Right lobe of liver (tissue), 6 donors: ENCODE measurements around the gene ANKRD24. TPM values are rescaled to one million over a fixed set of nuclear protein-coding genes. Genes with fewer than 3 reads are reported as not detected.

ENCODE experiments used
- ATAC-seq, 4 donors: fragments of 200-7000 bp; cut with Tn5 transposase; one replicate each; pipeline ENCODE4 v1.9.1; 2020; ENCODE audit warnings: mild to moderate bottlenecking in 4 of 4, moderate library complexity in 4 of 4
- DNase-seq, 3 donors: peaks; one replicate each; pipeline ENCODE4 v3.0.0-alpha.2; 2020
- H3K27ac ChIP-seq, 3 donors: fragments of 200-600 bp; one replicate each; pipeline ENCODE4 v1.8.0; 2022
- H3K27me3 ChIP-seq, 2 donors: fragments of 200-600 bp; one replicate each; pipeline ENCODE4 v1.8.0; 2022
- H3K36me3 ChIP-seq, 4 donors: fragments of 200-600 bp; sonication (generic) in 1 of 4; one replicate each; pipeline versions ENCODE4 v1.5.1 to v1.8.0; 2017 to 2022; ENCODE audit warnings: control low read depth in 1 of 4
- H3K4me1 ChIP-seq, 4 donors: fragments of 200-600 bp; sonication (generic) in 1 of 4; one replicate each; pipeline versions ENCODE4 v1.5.1 to v1.8.0; 2017 to 2022; ENCODE audit warnings: control low read depth in 1 of 4
- H3K4me3 ChIP-seq, 3 donors: fragments of 200-600 bp; one replicate each; pipeline ENCODE4 v1.8.0; 2022
- H3K9me3 ChIP-seq, 4 donors: fragments of 200-600 bp; sonication (generic) in 1 of 4; one replicate each; pipeline versions ENCODE4 v1.5.1 to v1.8.0; 2017 to 2022; ENCODE audit warnings: control low read depth in 1 of 4
- CTCF ChIP-seq, 4 donors: fragments of 200-600 bp in 3 of 4; fragments of 450-650 bp in 1 of 4; IDR thresholded peaks; one replicate each; pipeline versions ENCODE4 v1.5.1 to v1.8.0; 2016 to 2022; ENCODE audit warnings: antibody characterized with exemption in 4 of 4, mild to moderate bottlenecking in 2 of 4
- POLR2A ChIP-seq: fragments of 450-650 bp; IDR thresholded peaks from one replicate; pipeline ENCODE4 v1.6.1; 2017; ENCODE audit warnings: antibody characterized with exemption, mild to moderate bottlenecking
- WGBS: methylation state at CpG from one replicate; pipeline ENCODE4 v1.1.6; 2018; ENCODE audit warnings: low coverage, low lambda C conversion rate; ENCODE audit not compliant: insufficient coverage; ENCODE audit errors: missing lambda C conversion rate; 5-methylcytosine and 5-hydroxymethylcytosine counted together
- intact Hi-C, 2 donors: fragments of 100-400 bp; cut with DNase I; formaldehyde crosslinking; loops; one replicate each; pipeline versions ENCODE4 v1.11.2 to v1.14.1; 2022
- total RNA-seq, 6 experiments: library from RNA; depleted of rRNA in 2 of 6; stranded (reverse); fragments of >200 nt in 2 of 6; fragmentation: NEBNext Ultra II Directional in 3 of 6; extraction: Animal tissue kit (Norgen Biotek cat#: 25700) in 3 of 6; gene quantifications; one replicate each; pipeline versions ENCODE4 v1.1.0 to v1.2.4, GENCODE V29; 2016 to 2023
- donor health status: DM: no; HTN: yes; CAD: no.
- donor health status: DM: no; HTN: no; CAD: no.
- donor health status: DM: no; HTN: no; CAD: no.
- donor health status: DM: no; HTN: yes; CAD: no.
- donor health status: DM: no; HTN: yes; CAD: no.

ANKRD24 gene
- total RNA-seq, 6 experiments from 2014 or later = 1.2 to 4.8 (median 2.7) TPM

- intact Hi-C loops = loop anchor here (5.0 to 10.0 kb wide), 2 partner anchors 204 to 351 kb away; partner anchors contain the start of gene PIAS4 (in 1 of the 2)
- no peak overlapping the region for H3K4me3 ChIP-seq
- H3K4me1 ChIP-seq = peaks cover 0 to 4% (median 0%) of the 10 kb centered on the region in 4 donors
- no peaks in the 10 kb centered on the region for H3K36me3 ChIP-seq
- no peak overlapping the region for H3K27ac ChIP-seq
- no peaks in the 10 kb centered on the region for H3K27me3 ChIP-seq
- DNase-seq (no peak), ATAC-seq (peak; percentile 55 to 76 (median 70))
- H3K9me3 ChIP-seq = no peaks in the 10 kb centered on the region
- WGBS = 50% methylated on average over 9 of the region's 13 CpGs
- TF ChIP-seq CTCF (IDR thresholded peaks at IDR 0.05) = peak; percentile 29 to 60 (median 53)
- no peak for TF ChIP-seq POLR2A
Observed at GRCh38 chr19:4208385-4209094, 26.1 kb downstream of the ANKRD24 start.

- Histone ChIP-seq H3K36me3 (no peaks in the 10 kb centered on the region), H3K4me1 (no peaks in the 10 kb centered on the region), H3K27me3 (no peaks in the 10 kb centered on the region), H3K27ac (no peak overlapping the region), H3K9me3 (no peaks in the 10 kb centered on the region), H3K4me3 (no peak overlapping the region)
- ATAC-seq (no peak), DNase-seq (no peak)
- TF ChIP-seq CTCF (IDR thresholded peaks at IDR 0.05) = no peak
- TF ChIP-seq POLR2A = no peak
- 67% methylated on average over 12 of the region's 15 CpGs for WGBS
- intact Hi-C loops = loop anchor here in 1 of 2 donors (10.0 kb wide), 2 partner anchors 355 to 425 kb away; partner anchors contain the start of gene MATK
Observed at GRCh38 chr19:4210166-4210731, 27.8 kb downstream of the ANKRD24 start.

GRCh38 chr19:4213116-4213515 lies 30.6 kb downstream of the ANKRD24 start:
- TF ChIP-seq CTCF (IDR thresholded peaks at IDR 0.05) (no peak), POLR2A (no peak)
- no peak for ATAC-seq
- intact Hi-C loops = loop anchor here in 1 of 2 donors (10.0 kb wide), 2 partner anchors 358 to 428 kb away; partner anchors contain the start of gene MATK

GRCh38 chr19:4215807-4216206 lies 33.3 kb downstream of the ANKRD24 start:
- ATAC-seq (no peak), DNase-seq (no peak)
- no peak overlapping the region for H3K27ac ChIP-seq
- H3K4me1 ChIP-seq = no peaks in the 10 kb centered on the region
- no peaks in the 10 kb centered on the region for H3K27me3 ChIP-seq
- peaks cover 0 to 5% (median 0%) of the 10 kb centered on the region in 4 donors for H3K36me3 ChIP-seq
- intact Hi-C loops = loop anchor here in 1 of 2 donors (10.0 kb wide), 2 partner anchors 361 to 431 kb away; partner anchors contain the start of gene MATK
- no peak overlapping the region for H3K4me3 ChIP-seq
- H3K9me3 ChIP-seq = no peaks in the 10 kb centered on the region
- no CpG with 5 or more reads among the region's 10 CpGs for WGBS
- TF ChIP-seq CTCF (IDR thresholded peaks at IDR 0.05) = no peak
- TF ChIP-seq POLR2A = no peak

More at GRCh38 chr19:4213116-4213515, 30.6 kb downstream of the ANKRD24 start:
- no peaks in the 10 kb centered on the region for H3K9me3 ChIP-seq
- whole genome bisulfite sequencing = 88% methylated on average over 2 of the region's 3 CpGs
- H3K4me3 ChIP-seq = no peak overlapping the region
- no peaks in the 10 kb centered on the region for H3K4me1 ChIP-seq
- DNase-seq = no peak
- no peaks in the 10 kb centered on the region for H3K36me3 ChIP-seq
- H3K27ac ChIP-seq = no peak overlapping the region
- H3K27me3 ChIP-seq = no peaks in the 10 kb centered on the region
